Endometrial microvascular endothelial cells (primary cell): ENCODE measurements around the gene PTPRU. TPM values are rescaled to one million over a fixed set of nuclear protein-coding genes. Genes with fewer than 3 reads are reported as not detected.
"Not testable (repeated sequence)": the region's sequence is repeated elsewhere in the genome, so short reads cannot be mapped to it uniquely, and the experiment has no call there.

ENCODE experiments used
- in situ Hi-C: cut with HindIII; loops from 2 replicates; pipeline ENCODE4 v1.10.0; 2017; ENCODE audit warnings: low sequenced_read_pairs, low pct_unique_long_range_greater_than_20kb; ENCODE audit errors: inconsistent ontology term
- total RNA-seq: library from RNA; depleted of rRNA; stranded (reverse); fragments of >200 nt; gene quantifications from one replicate; pipeline ENCODE4 v1.2.3, GENCODE V29; 2015; ENCODE audit errors: inconsistent ontology term

The PTPRU gene
- total RNA-seq, 1 donor from 2014 or later: 6.1 TPM

DNA sequence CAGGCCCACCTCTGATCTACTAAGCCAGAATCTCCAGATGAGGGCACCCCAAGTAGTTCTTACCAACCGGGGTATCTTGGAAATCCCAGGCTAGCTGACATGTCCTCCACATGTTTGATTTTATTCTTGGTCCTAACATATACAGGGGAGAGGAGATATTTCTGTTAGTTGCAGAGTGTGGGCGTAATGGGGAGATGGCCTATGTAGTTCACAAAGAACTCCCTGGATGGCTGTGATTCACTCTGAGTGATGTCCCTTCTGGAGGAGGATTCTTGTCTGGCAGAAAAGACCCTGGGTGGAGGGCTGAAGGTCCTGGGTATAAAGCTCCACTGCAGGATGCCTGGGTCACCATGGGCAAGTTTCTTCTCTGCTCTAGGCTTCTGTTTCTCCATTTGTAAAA lies 18.7 kb upstream of the PTPRU start:
- in situ Hi-C loops: no loop called here

DNA sequence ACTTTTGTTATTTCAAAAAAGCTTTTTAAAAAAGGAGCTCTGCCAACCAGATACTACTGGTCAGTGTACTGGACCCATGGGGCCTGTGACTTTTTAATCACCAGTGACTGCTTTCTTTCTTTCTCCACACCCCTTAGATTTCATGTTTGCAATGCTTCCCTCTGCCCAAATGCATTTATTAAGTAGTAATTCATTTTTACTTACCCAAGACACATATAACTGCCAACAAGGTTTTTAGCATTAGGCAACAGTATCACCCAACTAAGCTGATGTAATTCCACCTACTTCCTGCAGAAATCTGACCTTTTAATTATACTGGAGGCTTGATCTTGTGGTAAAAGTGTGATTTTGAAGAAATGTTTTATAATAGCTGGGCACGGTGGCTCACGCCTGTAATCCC lies 18.1 kb upstream of the PTPRU start:
- in situ Hi-C loops: no loop called here

DNA sequence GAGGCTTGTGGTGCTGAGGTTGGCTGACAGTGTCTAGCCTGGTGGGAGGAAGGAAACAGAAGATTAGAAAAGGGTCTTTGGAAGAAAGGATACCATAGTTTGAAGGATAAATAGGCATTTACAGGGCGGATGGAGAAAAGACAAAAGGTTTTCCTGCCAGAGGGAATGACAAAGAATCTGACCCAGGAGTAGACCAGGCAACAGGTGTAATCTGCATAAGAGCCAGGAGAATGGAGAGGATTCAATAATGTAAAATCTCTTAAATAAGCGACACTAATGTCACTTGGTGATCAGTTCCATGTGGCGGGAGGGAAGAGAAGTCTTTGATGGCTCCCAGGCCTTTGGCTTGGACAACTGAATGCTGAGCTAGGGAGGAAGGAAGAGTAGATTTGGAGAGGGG lies 15.0 kb upstream of the PTPRU start:
- in situ Hi-C loops: no loop called here

DNA sequence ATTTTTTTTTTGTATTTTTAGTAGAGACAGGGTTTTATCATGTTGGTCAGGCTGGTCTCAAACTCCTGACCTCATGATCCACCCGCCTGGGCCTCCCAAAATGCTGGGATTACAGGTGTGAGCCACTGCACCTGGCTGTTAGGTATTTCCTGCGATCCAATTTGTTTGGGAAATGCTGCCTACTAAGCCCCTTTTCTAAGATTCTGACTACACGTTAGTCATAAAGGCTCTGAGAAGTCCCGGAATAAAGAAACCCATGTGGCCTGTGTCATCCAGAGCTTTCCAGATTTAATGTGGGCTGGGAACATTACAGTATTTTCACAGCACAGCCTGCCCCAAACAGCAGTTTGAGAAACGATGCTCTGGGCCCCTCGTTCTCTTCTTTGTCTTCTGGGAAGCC lies 14.1 kb upstream of the PTPRU start:
- in situ Hi-C loops: not testable (repeated sequence)

DNA sequence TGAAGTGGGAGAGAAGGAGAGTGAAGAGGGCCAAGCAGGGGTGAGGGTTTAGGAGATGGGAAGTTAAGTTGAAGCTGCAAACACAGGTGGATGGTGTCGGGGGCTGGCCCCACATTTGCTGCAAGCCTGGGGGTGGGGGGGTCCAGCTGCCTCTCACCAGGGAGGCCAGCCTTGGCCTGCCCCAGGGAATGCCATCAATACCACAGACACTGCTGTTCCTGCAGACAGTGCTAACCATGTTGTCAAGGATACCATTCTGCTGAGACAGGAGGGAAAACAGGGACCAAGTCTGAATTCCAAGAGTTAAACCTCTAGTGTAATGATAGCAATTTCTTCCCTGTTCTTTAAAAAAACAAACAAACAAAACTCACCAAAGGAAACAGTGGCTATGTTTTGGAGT lies 13.6 kb upstream of the PTPRU start:
- in situ Hi-C loops: no loop called here

DNA sequence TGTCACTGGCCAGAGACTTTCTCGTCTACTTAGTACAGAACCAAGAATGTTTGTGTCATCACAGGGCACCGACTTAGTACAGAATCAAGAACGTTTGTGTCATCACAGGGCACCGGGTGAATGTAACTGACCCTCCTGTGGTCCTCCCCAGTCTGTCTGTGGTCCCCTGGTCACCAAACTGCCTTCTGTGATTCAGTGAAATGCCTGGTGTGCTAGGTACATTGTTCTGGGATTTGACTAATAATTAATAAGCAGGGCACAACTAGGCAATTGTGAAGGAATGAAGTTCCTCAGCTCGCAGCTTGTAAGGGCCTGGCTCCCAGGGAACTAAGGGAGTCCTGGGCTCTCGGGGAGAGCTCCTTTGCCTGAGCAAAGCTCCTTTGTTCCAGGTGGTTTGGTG lies 12.8 kb upstream of the PTPRU start:
- in situ Hi-C loops: no loop called here

DNA sequence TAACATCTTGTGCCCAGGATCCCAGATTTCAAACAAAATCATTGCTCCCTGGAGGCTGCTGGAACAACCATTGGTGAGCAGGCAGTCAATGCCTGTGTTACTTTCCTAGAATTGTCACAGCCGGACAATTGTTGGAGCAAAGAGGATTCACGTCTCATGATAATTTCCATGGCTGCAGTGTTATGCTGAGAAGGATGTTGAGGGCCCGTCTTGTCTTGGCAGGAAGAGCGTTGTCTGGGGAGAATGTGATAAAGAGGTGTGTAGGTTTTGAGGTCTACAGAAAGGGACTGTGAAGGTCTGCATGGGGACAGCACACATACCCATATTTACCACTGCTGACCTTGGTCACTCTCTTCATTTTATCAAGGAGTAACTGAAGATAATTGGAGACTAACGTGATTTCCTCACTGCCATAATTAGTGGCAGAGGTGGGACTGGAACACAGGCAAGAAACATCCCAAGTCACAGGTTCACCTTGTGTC lies 11.9 kb upstream of the PTPRU start:
- in situ Hi-C loops: no loop called here

DNA sequence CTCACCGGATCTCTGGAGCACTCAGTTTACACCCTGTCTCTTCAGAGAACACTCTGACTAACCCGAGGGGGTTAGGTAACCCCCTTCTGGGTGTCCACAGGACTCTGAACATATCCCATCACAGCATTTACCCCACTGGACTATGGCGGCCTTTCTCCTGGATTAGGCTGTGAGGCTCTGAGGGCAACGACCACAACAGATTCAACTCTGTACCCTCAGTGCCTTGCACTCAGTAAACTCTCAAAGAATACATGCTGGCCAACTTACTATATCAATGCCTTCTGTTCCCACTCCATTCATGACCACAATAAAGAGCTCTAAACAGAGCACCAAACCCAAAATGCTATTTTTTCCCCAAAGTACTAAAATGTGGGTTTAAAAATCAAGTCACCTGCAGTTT lies 11.0 kb upstream of the PTPRU start:
- in situ Hi-C loops: loop anchor here (25.0 kb wide), 1 partner anchor 462 kb away; no protein-coding TSS in a partner anchor

DNA sequence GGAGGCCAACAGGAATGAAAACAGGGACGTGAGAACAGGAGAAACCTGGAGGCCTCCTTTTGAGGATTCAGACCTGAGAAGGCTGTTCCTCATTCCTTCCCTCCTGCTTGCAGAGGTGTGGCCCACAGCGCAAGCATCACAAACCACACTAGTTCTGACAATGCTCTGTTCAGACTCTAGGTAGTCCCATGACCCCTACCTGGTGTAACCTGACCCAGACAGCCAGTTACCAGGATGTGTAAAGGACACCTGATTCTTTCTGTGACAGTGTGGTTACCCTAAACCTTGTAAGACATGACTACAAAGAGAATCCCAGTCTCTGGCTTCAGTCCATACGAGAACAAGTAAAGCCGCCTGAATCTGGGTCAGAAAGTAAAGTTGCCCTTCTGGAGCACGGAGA lies 8.8 kb upstream of the PTPRU start:
- in situ Hi-C loops: loop anchor here (25.0 kb wide), 1 partner anchor 460 kb away; no protein-coding TSS in a partner anchor

DNA sequence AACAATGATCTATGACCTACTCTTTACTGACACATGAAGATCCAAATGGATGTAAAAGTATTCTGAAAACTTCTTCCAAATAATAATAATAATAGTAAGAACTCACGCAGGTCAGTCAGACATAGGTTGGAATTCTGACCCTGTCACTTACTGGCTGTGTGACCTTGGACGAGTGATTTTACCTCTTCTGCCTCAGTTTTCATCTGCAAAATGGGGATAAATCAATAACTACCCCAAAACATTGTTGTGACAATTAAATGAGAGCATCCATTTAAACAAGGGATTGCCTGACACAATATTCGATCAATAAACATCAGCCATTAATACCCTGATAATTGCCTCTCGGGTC lies 6.1 kb upstream of the PTPRU start:
- in situ Hi-C loops: loop anchor here (25.0 kb wide), 1 partner anchor 457 kb away; no protein-coding TSS in a partner anchor

DNA sequence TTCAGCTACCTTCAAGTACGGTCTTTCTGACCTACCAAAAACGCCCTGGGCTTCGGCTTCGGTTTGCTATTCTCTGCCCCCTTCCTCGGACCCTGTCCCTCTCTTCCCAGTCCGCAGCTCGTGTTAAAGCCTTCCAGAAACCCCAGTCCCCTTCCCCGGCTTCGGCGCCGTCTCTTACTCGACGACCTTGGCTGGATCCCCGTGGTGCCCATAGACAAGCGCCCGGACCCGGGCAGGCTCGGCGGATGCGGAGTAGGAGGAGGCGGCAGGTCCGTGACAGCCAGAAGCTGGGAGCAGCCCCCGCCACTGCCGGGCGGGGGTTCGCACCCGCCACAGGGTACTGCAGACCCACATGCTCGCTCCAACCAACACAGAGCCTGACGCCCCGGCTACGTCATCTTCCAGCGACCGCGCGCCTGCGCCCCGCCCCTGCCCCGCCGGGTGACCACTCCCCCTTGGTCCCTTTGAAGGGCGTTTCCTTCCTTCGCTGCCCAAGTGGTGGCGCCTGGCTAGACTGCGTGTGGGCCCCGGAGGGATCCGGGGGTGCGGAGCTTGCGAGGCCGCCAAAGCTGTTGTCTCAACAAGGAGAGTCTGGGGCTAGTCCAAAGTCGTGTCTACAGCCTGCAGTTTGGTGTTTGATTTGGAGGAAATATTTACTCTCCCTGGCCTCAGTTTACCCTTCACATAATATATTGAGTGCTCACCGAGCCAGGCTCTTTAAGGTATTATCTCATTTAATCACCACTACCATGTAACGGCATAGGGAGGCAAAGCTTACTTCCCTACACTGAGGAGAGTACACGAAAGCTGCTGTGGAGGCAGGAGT lies 5.6 kb upstream of the PTPRU start, which contains the start of gene MECR:
Gene MECR, minus strand, starts transcription at position 382 of the 826 bp plus-strand sequence. Its CDS starts 28 bp downstream, at position 354.
- in situ Hi-C loops: loop anchor here (25.0 kb wide), 1 partner anchor 457 kb away; no protein-coding TSS in a partner anchor

DNA sequence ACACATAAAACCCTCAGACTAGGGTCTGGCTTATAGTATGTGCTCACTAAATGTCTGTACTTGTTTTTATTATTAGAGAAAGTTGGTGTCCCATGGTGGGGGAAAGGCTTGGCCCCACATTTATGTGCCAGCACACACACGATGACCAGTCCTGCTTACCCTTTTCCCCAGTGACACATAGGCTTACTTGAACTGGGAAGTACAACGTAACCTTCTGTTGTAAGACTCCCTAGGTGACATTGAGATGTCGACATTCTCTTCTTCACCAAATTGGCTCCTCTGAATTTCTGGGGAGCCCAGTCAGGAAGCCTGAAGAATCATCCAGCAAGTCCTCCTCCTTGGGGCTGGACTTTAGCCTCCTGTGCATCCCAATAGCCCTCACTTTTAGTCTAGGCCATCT lies 3.9 kb upstream of the PTPRU start:
- in situ Hi-C loops: loop anchor here (25.0 kb wide), 1 partner anchor 455 kb away; no protein-coding TSS in a partner anchor

DNA sequence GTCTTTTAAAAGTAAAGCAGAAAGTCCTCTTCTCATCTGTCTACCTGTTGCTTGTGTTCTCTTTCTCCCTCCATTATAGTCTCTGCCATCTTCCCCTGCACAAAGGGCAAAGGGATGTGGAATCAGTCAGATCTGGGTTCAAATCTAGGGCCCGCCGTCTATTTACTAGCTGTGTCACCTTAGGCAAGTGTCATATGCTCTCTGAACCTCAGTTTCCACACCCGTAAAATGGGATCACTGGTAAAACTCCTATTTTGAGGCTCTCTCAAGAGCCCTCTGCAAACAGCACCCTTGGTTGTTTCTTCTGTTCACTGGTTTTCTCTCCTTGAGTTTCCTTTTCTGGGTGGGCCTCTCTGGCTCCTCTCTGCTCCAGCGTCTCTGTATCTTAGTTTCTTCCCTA lies 2.6 kb upstream of the PTPRU start:
- in situ Hi-C loops: loop anchor here (25.0 kb wide), 1 partner anchor 454 kb away; no protein-coding TSS in a partner anchor

DNA sequence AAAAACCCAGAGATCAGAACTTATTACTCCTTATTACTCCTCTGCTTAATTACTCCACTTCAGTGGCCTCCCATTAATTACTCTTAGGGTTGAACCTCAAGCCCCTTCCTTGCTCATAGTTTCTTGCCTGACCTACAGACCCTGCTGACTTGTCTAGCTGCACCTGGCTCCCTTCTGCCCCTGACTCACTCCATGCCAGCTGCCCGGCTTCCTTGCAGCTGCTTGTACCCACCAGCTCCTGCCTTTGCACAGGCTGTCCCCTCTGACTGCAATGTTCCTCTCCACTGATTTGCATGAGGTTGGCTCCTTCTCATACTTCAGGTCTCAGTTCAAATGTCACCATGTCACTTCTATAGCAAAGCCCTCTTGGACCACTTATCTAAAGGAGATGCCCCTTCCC lies 1.9 kb upstream of the PTPRU start:
- in situ Hi-C loops: loop anchor here (25.0 kb wide), 1 partner anchor 453 kb away; no protein-coding TSS in a partner anchor

DNA sequence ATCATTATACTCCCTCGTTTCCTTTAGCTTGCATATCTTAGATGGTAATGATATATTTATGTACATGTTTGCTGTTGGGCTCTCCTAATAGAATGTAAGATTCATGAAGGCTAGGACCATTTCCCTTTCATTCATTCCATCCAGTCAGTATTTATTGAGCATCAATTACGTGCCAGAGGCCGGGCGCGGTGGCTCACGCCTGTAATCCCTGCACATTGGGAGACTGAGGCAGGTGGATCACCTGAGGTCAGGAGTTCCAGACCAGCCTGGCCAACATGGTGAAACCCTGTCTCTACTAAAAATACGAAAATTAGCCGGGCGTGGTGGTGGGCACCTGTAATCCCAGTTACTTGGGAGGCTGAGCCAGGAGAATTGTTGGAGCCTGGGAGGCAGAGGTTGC lies 1.4 kb upstream of the PTPRU start:
- in situ Hi-C loops: loop anchor here (25.0 kb wide), 1 partner anchor 452 kb away; no protein-coding TSS in a partner anchor

DNA sequence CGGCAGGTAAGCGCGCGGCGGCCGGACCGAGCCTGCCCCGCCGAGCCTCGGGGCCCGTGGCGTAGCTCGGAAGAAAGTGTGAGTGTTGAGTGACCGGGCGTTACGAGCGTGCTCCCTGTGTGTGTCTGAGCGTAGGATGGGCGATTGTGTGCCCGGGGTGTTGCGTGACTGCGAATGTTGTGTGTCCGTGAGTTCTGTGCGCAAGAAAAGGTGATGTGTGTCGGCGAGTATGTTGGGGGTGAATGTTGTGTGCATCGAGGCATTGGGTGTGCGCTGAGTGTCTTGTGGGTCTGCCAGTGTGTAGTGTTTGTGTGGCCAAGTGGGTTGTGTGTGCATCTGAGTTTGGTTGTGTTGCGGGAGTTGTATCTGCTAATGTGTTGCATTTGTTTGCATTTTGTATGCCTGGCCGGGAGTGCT lies 398 bp downstream of the PTPRU start:
- in situ Hi-C loops: loop anchor here (25.0 kb wide), 1 partner anchor 451 kb away; no protein-coding TSS in a partner anchor

DNA sequence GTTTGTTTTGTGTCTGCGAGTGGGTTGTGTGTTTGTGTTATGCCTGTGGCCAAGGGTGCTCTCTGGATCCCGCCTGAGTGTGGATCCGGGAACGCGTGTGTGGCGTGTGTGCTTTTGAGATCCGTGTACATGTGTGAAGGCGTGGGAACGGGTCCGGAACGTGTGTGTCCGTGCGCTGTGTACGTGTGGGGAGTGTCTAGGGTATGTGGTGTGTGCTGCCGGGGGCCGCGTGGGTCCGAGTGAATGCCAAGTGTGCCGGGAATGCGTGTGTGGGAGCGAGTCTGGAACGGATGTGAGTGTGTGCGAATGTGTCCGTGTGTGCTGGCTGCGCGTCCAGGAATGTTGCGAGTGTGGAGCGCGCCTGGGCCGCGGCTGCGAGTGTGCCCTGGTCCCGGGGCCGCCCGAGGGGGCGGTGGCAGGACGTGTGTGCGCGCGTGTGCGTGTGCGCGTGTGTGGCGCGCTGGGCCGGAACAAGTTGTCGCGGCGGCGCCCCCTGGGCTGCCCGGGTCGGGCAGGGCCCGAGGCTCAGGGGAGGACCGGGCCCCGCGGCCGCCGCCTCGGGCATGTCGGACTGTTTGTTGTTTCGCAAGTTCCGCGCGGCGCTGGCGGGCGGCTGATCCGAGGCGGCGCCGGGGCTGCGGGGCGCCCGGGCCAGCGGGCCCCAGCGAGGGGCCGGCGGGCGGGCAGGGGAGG lies 953 bp downstream of the PTPRU start:
- in situ Hi-C loops: loop anchor here (25.0 kb wide), 1 partner anchor 450 kb away; no protein-coding TSS in a partner anchor

DNA sequence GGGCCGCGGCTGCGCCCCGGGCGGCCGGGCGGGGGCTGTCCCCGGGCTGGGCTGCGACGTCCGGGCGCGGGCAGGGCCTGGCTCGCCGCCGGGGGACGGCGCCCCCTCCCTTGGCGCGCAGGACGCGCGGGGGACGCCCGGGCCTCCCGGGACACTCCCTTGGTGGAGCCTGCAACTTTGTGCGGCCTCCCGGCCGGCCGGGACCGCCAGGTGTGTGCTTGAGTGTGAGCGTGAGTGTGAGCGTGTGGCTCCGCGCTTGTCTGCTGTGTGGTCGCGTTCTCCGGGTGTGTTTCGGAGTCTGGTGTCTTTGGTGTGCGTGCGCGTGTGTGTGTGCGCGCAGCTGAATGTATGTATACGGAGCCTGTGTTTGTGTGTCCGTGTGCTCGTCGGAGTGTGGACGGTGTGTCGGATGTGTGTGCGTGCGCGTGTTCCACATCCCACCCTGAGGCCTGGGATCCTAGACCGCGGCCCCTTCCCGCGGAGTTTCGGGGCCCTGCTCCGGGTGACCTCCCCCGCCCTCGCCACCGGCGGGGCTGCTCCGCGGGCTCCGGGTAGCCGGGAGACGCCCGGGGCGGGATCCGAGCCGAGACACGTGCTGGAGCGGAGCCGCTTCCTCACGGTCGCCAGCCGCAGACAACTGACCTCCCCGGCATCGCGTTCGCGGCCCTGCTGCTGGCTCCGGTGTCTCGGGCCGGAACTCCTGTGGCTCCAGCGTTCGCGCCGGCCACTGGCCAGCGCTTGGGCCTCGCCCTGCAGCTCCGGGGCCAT lies 1.7 kb downstream of the PTPRU start:
- in situ Hi-C loops: loop anchor here (25.0 kb wide), 1 partner anchor 449 kb away; no protein-coding TSS in a partner anchor

DNA sequence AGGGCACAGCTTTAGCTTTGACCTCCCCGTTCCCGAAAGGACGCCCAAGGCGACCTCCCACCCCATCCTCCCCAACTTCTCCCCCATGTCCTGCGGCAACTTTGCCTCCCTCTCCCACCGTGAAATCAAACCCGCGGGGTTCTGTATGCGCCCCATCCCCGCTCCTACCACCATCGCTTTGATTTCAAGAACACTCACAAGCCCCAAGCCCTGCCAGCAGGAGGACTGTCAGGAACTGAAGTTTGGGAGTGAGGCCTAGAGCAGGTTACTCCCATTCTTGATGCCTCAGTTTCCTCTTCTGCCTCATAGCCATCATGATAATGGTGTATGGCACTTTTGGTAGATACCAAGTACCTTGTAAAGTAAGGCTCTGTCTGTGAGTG lies 2.3 kb downstream of the PTPRU start:
- in situ Hi-C loops: loop anchor here (25.0 kb wide), 1 partner anchor 449 kb away; no protein-coding TSS in a partner anchor
